ENCODE measurements around the gene VTI1A. TPM values are rescaled to one million over a fixed set of nuclear protein-coding genes. Genes with fewer than 3 reads are reported as not detected.

The VTI1A gene
- polyA plus RNA-seq, 1 donor from 2014 or later, result 28.7 TPM

DNA sequence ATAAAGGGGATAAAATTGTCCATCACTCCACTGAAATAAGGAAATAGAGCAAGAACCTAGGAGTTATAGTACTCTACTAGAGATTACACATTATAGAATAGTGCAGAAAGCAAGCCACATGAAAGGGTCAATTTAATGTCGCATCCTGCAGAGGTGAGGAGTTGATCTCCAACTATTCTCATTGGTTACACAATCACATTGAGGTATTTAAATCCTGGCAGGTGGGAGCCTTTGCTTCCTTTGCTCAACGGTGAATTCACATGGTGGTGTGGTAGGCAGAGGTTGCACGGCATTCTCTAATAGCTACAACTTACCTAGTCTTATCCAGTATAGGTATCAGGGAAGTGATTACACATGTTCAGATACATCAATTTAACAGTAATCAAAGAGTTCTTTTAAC, 304.6 kb downstream of the VTI1A start:
- Histone ChIP-seq H3K9ac (ENCODE audit: low read length) (no peak overlapping the region), H3K79me2 (replicated peaks; ENCODE audit: insufficient read depth, low read length) (no peaks in the 10 kb centered on the region)

GRCh38 chr10:112752288-112752687, 305.3 kb downstream of the VTI1A start:
- H2AFZ ChIP-seq (ENCODE audit: low read depth, low read length), result no peak overlapping the region
- H3K9ac ChIP-seq (ENCODE audit: low read length), result no peak overlapping the region
- H3K27me3 ChIP-seq (ENCODE audit: insufficient read depth, low read depth, low read length), result no peaks in the 10 kb centered on the region
- TF ChIP-seq MXI1 (conservative IDR thresholded peaks at IDR 0.05; ENCODE audit: poor library complexity, severe bottlenecking), result no peak
- no peak for TF ChIP-seq SMC3 (conservative IDR thresholded peaks at IDR 0.05; ENCODE audit: poor library complexity)
- TF ChIP-seq TAF1 (IDR thresholded peaks at IDR 0.05; ENCODE audit: low read depth), result no peak
- no peak overlapping the region for H3K4me3 ChIP-seq (ENCODE audit: low read length)
- H3K79me2 ChIP-seq (replicated peaks; ENCODE audit: insufficient read depth, low read length), result no peaks in the 10 kb centered on the region
- H3K4me2 ChIP-seq (ENCODE audit: low read length), result no peak overlapping the region
- H3K9me2 ChIP-seq (ENCODE audit: insufficient read depth, low read length), result no peaks in the 10 kb centered on the region
- no peaks in the 10 kb centered on the region for H3F3A ChIP-seq (ENCODE audit: insufficient read depth, low read length, poor library complexity, severe bottlenecking)
- no peaks in the 10 kb centered on the region for H3K9me3 ChIP-seq (ENCODE audit: low read length)
- no peak overlapping the region for H3K27ac ChIP-seq (ENCODE audit: low read length)
- H4K20me1 ChIP-seq (ENCODE audit: insufficient read depth), result no peaks in the 10 kb centered on the region
- no peaks in the 10 kb centered on the region for H3K36me3 ChIP-seq (ENCODE audit: insufficient read depth, low read length)

More for the DNA sequence above, 304.6 kb downstream of the VTI1A start:
- Histone ChIP-seq H3K4me3 (ENCODE audit: low read length) (no peak overlapping the region), H3K9me3 (ENCODE audit: low read length) (no peaks in the 10 kb centered on the region), H3F3A (ENCODE audit: insufficient read depth, low read length, poor library complexity, severe bottlenecking) (no peaks in the 10 kb centered on the region), H4K20me1 (ENCODE audit: insufficient read depth) (no peaks in the 10 kb centered on the region), H3K4me2 (ENCODE audit: low read length) (no peak overlapping the region), H3K27ac (ENCODE audit: low read length) (no peak overlapping the region), H3K9me2 (ENCODE audit: insufficient read depth, low read length) (no peaks in the 10 kb centered on the region), H3K36me3 (ENCODE audit: insufficient read depth, low read length) (no peaks in the 10 kb centered on the region), H2AFZ (ENCODE audit: low read depth, low read length) (no peak overlapping the region), H3K27me3 (ENCODE audit: insufficient read depth, low read depth, low read length) (no peaks in the 10 kb centered on the region)
- TF ChIP-seq TAF1 (IDR thresholded peaks at IDR 0.05; ENCODE audit: low read depth) (no peak), EZH2 (IDR thresholded peaks at IDR 0.05; ENCODE audit: borderline replicate concordance, insufficient read depth, low read length, poor library complexity, severe bottlenecking) (no peak), MXI1 (conservative IDR thresholded peaks at IDR 0.05; ENCODE audit: poor library complexity, severe bottlenecking) (no peak), REST (IDR thresholded peaks at IDR 0.05; ENCODE audit: borderline replicate concordance) (no peak), POLR2AphosphoS5 (IDR thresholded peaks at IDR 0.05) (no peak), RAD21 (conservative IDR thresholded peaks at IDR 0.05) (no peak), EP300 (conservative IDR thresholded peaks at IDR 0.05; ENCODE audit: poor library complexity, severe bottlenecking) (no peak)
- TF ChIP-seq, protein P1, sequence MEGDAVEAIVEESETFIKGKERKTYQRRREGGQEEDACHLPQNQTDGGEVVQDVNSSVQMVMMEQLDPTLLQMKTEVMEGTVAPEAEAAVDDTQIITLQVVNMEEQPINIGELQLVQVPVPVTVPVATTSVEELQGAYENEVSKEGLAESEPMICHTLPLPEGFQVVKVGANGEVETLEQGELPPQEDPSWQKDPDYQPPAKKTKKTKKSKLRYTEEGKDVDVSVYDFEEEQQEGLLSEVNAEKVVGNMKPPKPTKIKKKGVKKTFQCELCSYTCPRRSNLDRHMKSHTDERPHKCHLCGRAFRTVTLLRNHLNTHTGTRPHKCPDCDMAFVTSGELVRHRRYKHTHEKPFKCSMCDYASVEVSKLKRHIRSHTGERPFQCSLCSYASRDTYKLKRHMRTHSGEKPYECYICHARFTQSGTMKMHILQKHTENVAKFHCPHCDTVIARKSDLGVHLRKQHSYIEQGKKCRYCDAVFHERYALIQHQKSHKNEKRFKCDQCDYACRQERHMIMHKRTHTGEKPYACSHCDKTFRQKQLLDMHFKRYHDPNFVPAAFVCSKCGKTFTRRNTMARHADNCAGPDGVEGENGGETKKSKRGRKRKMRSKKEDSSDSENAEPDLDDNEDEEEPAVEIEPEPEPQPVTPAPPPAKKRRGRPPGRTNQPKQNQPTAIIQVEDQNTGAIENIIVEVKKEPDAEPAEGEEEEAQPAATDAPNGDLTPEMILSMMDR (IDR thresholded peaks at IDR 0.05; ENCODE audit: poor library complexity, severe bottlenecking), result no peak

- Histone ChIP-seq H3K9ac (ENCODE audit: low read length) (no peak overlapping the region), H3K9me2 (ENCODE audit: insufficient read depth, low read length) (no peaks in the 10 kb centered on the region), H3K4me2 (ENCODE audit: low read length) (no peak overlapping the region), H3K9me3 (ENCODE audit: low read length) (no peaks in the 10 kb centered on the region), H3K36me3 (ENCODE audit: insufficient read depth, low read length) (no peaks in the 10 kb centered on the region), H3K27me3 (ENCODE audit: insufficient read depth, low read depth, low read length) (no peaks in the 10 kb centered on the region), H2AFZ (ENCODE audit: low read depth, low read length) (no peak overlapping the region), H4K20me1 (ENCODE audit: insufficient read depth) (no peaks in the 10 kb centered on the region), H3K79me2 (replicated peaks; ENCODE audit: insufficient read depth, low read length) (no peaks in the 10 kb centered on the region), H3F3A (ENCODE audit: insufficient read depth, low read length, poor library complexity, severe bottlenecking) (no peaks in the 10 kb centered on the region), H3K4me3 (ENCODE audit: low read length) (no peak overlapping the region), H3K27ac (ENCODE audit: low read length) (no peak overlapping the region)
- no peak for TF ChIP-seq TAF1 (IDR thresholded peaks at IDR 0.05; ENCODE audit: low read depth)
- no peak for TF ChIP-seq EP300 (conservative IDR thresholded peaks at IDR 0.05; ENCODE audit: poor library complexity, severe bottlenecking)
Observed at GRCh38 chr10:112753961-112754411, 307.0 kb downstream of the VTI1A start.
